WTC11 (cell line): ENCODE measurements around the gene TBC1D22A. TPM values are rescaled to one million over a fixed set of nuclear protein-coding genes. Genes with fewer than 3 reads are reported as not detected.

Experiments
- ATAC-seq: fragments of 200-7000 bp; cut with Tn5 transposase; 2 replicates; pipeline ENCODE4 v1.10.0; 2021; ENCODE audit warnings: mild to moderate bottlenecking, moderate library complexity
- CTCF ChIA-PET: fragments of 300-600 bp; sonication (Branson Sonifier 250); formaldehyde crosslinking; loops from one replicate; lab custom pipeline; 2021; ENCODE audit warnings: antibody characterized with exemption; lab: Charles Lee
- POLR2A ChIA-PET: fragments of 350-600 bp; sonication (Branson Sonifier 250); formaldehyde crosslinking; loops from one replicate; lab custom pipeline; 2021; ENCODE audit warnings: antibody characterized with exemption; lab: Charles Lee
- DNase-seq: peaks from one replicate; pipeline ENCODE4 v3.0.0; 2021; ENCODE audit warnings: low spot score
- H3K27ac Mint-ChIP-seq: 2 replicates; pipeline ENCODE4 v1.8.0; 2021; ENCODE audit warnings: mixed read lengths
- H3K27me3 Mint-ChIP-seq: 2 replicates; pipeline ENCODE4 v1.8.0; 2021; ENCODE audit warnings: low read depth, mild to moderate bottlenecking, moderate library complexity, mixed read lengths
- H3K36me3 Mint-ChIP-seq: 2 replicates; pipeline ENCODE4 v1.8.0; 2021; ENCODE audit warnings: mixed read lengths
- H3K4me1 Mint-ChIP-seq: 2 replicates; pipeline ENCODE4 v1.8.0; 2022; ENCODE audit warnings: mixed read lengths
- H3K4me3 Mint-ChIP-seq: 2 replicates; pipeline ENCODE4 v1.8.0; 2021; ENCODE audit warnings: mild to moderate bottlenecking, moderate library complexity, mixed read lengths
- H3K9me3 Mint-ChIP-seq: 2 replicates; pipeline ENCODE4 v1.8.0; 2021; ENCODE audit warnings: mixed read lengths
- AR ChIP-seq: fragments of 250-450 bp; sonication (Bioruptor Pico); IDR thresholded peaks from 2 replicates; pipeline ENCODE4 v1.9.0; 2021; ENCODE audit warnings: mild to moderate bottlenecking
- CREB1 ChIP-seq: sonication (generic); formaldehyde crosslinking; IDR thresholded peaks from 2 replicates; pipeline ENCODE4 v1.8.0; 2023; ENCODE audit warnings: mild to moderate bottlenecking, missing genetic modification reagents
- E2F1 ChIP-seq: sonication (generic); formaldehyde crosslinking; IDR thresholded peaks from 2 replicates; pipeline ENCODE4 v1.8.0; 2022; ENCODE audit warnings: mild to moderate bottlenecking, missing genetic modification reagents
- ESRRA ChIP-seq: sonication (generic); formaldehyde crosslinking; IDR thresholded peaks from 2 replicates; pipeline ENCODE4 v1.8.1; 2022; ENCODE audit warnings: mild to moderate bottlenecking, missing genetic modification reagents, borderline replicate concordance
- FOXJ3 ChIP-seq: sonication (generic); formaldehyde crosslinking; IDR thresholded peaks from 2 replicates; pipeline ENCODE4 v1.9.0; 2021; ENCODE audit warnings: missing genetic modification reagents, mild to moderate bottlenecking, borderline replicate concordance
- FOXP4 ChIP-seq: sonication (generic); formaldehyde crosslinking; IDR thresholded peaks from 2 replicates; pipeline ENCODE4 v1.8.0; 2022; ENCODE audit warnings: mild to moderate bottlenecking, missing genetic modification reagents
- STAT6 ChIP-seq: sonication (generic); formaldehyde crosslinking; conservative IDR thresholded peaks from 2 replicates; pipeline ENCODE4 v1.8.1; 2023; ENCODE audit warnings: mild to moderate bottlenecking, low read depth, missing genetic modification reagents, moderate library complexity
- TP53 ChIP-seq: sonication (generic); formaldehyde crosslinking; IDR thresholded peaks from 2 replicates; pipeline ENCODE4 v1.8.1; 2023; ENCODE audit warnings: mild to moderate bottlenecking, missing genetic modification reagents
- USF2 ChIP-seq: sonication (generic); formaldehyde crosslinking; IDR thresholded peaks from 2 replicates; pipeline ENCODE4 v1.8.1; 2023; ENCODE audit warnings: mild to moderate bottlenecking, missing genetic modification reagents, moderate library complexity
- ZNF317 ChIP-seq: sonication (generic); formaldehyde crosslinking; IDR thresholded peaks from 2 replicates; pipeline ENCODE4 v1.8.1; 2023; ENCODE audit warnings: low read depth, mild to moderate bottlenecking, moderate library complexity, missing genetic modification reagents, borderline replicate concordance
- total RNA-seq: library from RNA; stranded (reverse); gene quantifications from 3 replicates; pipeline ENCODE4 v1.2.3, GENCODE V29; 2021
- TF ChIP-seq, protein P1 (sequence below): fragments of 200-600 bp; IDR thresholded peaks from 2 replicates; pipeline ENCODE4 v1.8.0; 2022; ENCODE audit warnings: antibody characterized with exemption

Gene TBC1D22A
- total RNA-seq, 1 experiment from 2014 or later: 18.1 TPM

GRCh38 chr22:46801826-46802607 lies 39.6 kb downstream of the TBC1D22A start:
- H3K27me3 Mint-ChIP-seq: no peaks in the 10 kb centered on the region; the same call in 1 of the 2 replicates
- ChIA-PET POLR2A (interaction anchor here (0.6 kb wide), 1 partner anchor 69 kb away, joined by 3 read pairs; no protein-coding TSS in a partner anchor), CTCF (interaction anchor here (0.6 to 3.4 kb wide), 18 partner anchors 8 to 434 kb away, joined by 3 to 27 read pairs (median 8); partner anchors contain the start of gene TBC1D22A)
- H3K36me3 Mint-ChIP-seq: peaks cover 20% of the 10 kb centered on the region; the same call in 1 of the 2 replicates
- TF ChIP-seq CREB1 (CRISPR knock-in tag) (no peak), E2F1 (CRISPR knock-in tag) (no peak), ZNF317 (no peak), FOXJ3 (CRISPR knock-in tag) (no peak), AR (CRISPR knock-in tag) (no peak), STAT6 (CRISPR knock-in tag) (no peak), USF2 (CRISPR knock-in tag) (no peak), ESRRA (CRISPR knock-in tag) (no peak)
- TF ChIP-seq, protein P1, sequence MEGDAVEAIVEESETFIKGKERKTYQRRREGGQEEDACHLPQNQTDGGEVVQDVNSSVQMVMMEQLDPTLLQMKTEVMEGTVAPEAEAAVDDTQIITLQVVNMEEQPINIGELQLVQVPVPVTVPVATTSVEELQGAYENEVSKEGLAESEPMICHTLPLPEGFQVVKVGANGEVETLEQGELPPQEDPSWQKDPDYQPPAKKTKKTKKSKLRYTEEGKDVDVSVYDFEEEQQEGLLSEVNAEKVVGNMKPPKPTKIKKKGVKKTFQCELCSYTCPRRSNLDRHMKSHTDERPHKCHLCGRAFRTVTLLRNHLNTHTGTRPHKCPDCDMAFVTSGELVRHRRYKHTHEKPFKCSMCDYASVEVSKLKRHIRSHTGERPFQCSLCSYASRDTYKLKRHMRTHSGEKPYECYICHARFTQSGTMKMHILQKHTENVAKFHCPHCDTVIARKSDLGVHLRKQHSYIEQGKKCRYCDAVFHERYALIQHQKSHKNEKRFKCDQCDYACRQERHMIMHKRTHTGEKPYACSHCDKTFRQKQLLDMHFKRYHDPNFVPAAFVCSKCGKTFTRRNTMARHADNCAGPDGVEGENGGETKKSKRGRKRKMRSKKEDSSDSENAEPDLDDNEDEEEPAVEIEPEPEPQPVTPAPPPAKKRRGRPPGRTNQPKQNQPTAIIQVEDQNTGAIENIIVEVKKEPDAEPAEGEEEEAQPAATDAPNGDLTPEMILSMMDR: no peak
- H3K27ac Mint-ChIP-seq: no peak overlapping the region
- no peak overlapping the region for H3K4me3 Mint-ChIP-seq
- H3K9me3 Mint-ChIP-seq: no peaks in the 10 kb centered on the region
- DNase-seq: no peak
- peaks cover 9% of the 10 kb centered on the region for H3K4me1 Mint-ChIP-seq
- ATAC-seq: no peak

DNA sequence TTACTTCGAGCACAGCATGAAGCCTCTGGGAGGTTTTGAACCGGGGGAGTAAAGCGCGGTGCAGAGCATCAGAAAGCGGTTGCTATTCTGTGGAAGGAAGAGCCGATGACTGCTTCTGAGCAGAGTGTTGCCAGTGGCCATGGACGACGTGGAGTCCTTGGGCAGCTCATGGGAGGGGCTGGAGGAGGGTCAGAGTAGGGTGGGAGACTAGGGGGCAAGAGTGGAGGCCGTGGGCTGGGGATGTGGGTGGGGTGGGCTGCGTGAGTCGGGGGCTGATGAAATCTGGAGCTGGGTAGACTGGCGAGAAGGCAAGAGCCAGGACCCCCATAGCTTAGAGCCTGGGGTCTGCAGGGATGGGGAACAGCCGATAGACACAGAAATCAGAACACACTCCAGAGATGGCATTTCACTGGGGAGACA lies 40.2 kb downstream of the TBC1D22A start:
- POLR2A ChIA-PET: interaction anchor here (0.6 kb wide), 1 partner anchor 70 kb away, joined by 3 read pairs; no protein-coding TSS in a partner anchor
- CTCF ChIA-PET: interaction anchor here (0.6 to 3.4 kb wide), 37 partner anchors 9 to 554 kb away, joined by 3 to 27 read pairs (median 5); partner anchors contain the start of gene TBC1D22A

More for the DNA sequence above, 40.2 kb downstream of the TBC1D22A start:
- Mint-ChIP-seq H3K27me3 (no peaks in the 10 kb centered on the region; the same call in 1 of the 2 replicates), H3K27ac (no peak overlapping the region), H3K4me1 (peaks cover 12% of the 10 kb centered on the region), H3K36me3 (peaks cover 23% of the 10 kb centered on the region; the same call in 1 of the 2 replicates), H3K4me3 (no peak overlapping the region), H3K9me3 (no peaks in the 10 kb centered on the region)
- DNase-seq (no peak), ATAC-seq (no peak)
- TF ChIP-seq FOXP4 (CRISPR knock-in tag) (no peak), TP53 (CRISPR knock-in tag) (no peak)
